Suprapubic skin (tissue), 4 donors: ENCODE results near the gene RASA3.

Experiments used
- POLR2A ChIP-seq, 2 donors: fragments of 450-650 bp; IDR thresholded peaks; one replicate each; pipeline ENCODE4 v1.6.1; 2017; ENCODE audit warnings: antibody characterized with exemption in 2 of 2, mild to moderate bottlenecking in 2 of 2, moderate library complexity in 2 of 2
- POLR2AphosphoS5 ChIP-seq, 3 donors: sonication (generic); formaldehyde crosslinking; IDR thresholded peaks; one replicate each; pipeline ENCODE4 v1.6.1; 2017; ENCODE audit warnings: antibody characterized with exemption in 3 of 3

GRCh38 chr13:114001331-114002008 lies 131.0 kb downstream of the RASA3 start:
- TF ChIP-seq POLR2AphosphoS5 (IDR thresholded peaks at IDR 0.05) = no peak
- TF ChIP-seq POLR2A (IDR thresholded peaks at IDR 0.05) = no peak
